ENCODE results near the gene KRTAP10-12.
A peak's percentile ranks its signal among the peaks of the same experiment; 100 is the strongest.

DNA sequence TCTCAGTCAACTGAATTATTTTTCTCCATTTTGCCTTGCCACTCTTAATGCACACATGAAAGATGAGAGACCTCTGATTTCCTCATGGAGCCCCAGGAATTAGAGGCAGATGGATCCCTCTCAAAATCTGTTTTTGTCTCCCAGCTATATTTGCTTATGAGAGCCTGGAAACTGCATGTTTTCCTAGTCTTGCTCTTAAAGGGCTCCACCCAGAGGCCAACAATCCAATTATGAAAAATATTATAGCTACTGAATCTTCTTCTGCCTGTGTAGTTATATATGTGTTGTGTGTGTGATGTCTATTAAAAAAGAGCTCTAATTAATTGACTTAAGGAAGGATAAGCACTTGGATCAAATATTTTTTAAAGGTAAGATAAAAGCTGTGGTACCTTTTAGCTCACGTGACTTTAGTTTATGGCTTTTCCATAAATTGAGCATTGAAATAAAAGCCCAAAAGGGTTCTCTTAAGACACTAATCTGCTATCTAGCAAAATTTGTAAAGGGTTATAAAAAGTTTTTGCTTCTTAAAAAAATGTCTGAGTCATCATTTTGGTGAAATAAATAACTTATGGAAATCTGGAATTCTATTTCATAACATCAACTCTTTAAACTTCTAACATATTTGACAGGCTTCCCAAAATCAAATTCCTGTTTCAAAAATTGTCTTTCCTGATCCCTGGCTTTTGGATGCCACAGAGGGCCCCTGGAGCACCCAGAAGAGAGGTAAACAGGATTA is 45.6 kb downstream of the KRTAP10-12 start:
- no peak for TF ChIP-seq EZH2phosphoT487 (IDR thresholded peaks at IDR 0.05; ENCODE audit: low read depth)
- TF ChIP-seq, protein P1, sequence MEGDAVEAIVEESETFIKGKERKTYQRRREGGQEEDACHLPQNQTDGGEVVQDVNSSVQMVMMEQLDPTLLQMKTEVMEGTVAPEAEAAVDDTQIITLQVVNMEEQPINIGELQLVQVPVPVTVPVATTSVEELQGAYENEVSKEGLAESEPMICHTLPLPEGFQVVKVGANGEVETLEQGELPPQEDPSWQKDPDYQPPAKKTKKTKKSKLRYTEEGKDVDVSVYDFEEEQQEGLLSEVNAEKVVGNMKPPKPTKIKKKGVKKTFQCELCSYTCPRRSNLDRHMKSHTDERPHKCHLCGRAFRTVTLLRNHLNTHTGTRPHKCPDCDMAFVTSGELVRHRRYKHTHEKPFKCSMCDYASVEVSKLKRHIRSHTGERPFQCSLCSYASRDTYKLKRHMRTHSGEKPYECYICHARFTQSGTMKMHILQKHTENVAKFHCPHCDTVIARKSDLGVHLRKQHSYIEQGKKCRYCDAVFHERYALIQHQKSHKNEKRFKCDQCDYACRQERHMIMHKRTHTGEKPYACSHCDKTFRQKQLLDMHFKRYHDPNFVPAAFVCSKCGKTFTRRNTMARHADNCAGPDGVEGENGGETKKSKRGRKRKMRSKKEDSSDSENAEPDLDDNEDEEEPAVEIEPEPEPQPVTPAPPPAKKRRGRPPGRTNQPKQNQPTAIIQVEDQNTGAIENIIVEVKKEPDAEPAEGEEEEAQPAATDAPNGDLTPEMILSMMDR (IDR thresholded peaks at IDR 0.05; ENCODE audit: low read depth, low read length), result peak; percentile 40; the same call in 1 of the 2 replicates
